ENCODE results near the gene PIGW. TPM values are rescaled to one million over a fixed set of nuclear protein-coding genes. Genes with fewer than 3 reads are reported as not detected.

Gene PIGW
- total and polyA plus RNA-seq, 5 donors: 3.5 to 8.4 (median 4.3) TPM

GRCh38 chr17:36529121-36529520 lies 5.7 kb upstream of the PIGW start:
- H3K27me3 ChIP-seq (ENCODE audit: control insufficient read depth, insufficient read depth): no peaks in the 10 kb centered on the region
- no peak overlapping the region for H3K27ac ChIP-seq (ENCODE audit: low read length)
- DNase-seq (no peak), ATAC-seq (no peak)
- H3K9me3 ChIP-seq (ENCODE audit: control insufficient read depth, low read length): no peaks in the 10 kb centered on the region
- H3K4me1 ChIP-seq (ENCODE audit: control insufficient read depth, insufficient read depth, low read length): no peaks in the 10 kb centered on the region
- H3K4me3 ChIP-seq (ENCODE audit: low read length): no peak overlapping the region
- intact Hi-C loops (cut with DNase I): no loop called here

- Histone ChIP-seq H3K9me3 (ENCODE audit: control insufficient read depth, low read length) (no peaks in the 10 kb centered on the region), H3K27me3 (ENCODE audit: control insufficient read depth, insufficient read depth) (no peaks in the 10 kb centered on the region), H3K4me3 (ENCODE audit: low read length) (no peak overlapping the region), H3K4me1 (ENCODE audit: control insufficient read depth, insufficient read depth, low read length) (no peaks in the 10 kb centered on the region), H3K27ac (ENCODE audit: low read length) (no peak overlapping the region)
- DNase-seq (no peak), ATAC-seq (no peak)
- 99% methylated on average over 2 of the region's 2 CpGs for WGBS
- intact Hi-C loops (cut with DNase I): no loop called here
These were observed 2.3 kb upstream of the PIGW start for GRCh38 chr17:36532435-36532975.

DNA sequence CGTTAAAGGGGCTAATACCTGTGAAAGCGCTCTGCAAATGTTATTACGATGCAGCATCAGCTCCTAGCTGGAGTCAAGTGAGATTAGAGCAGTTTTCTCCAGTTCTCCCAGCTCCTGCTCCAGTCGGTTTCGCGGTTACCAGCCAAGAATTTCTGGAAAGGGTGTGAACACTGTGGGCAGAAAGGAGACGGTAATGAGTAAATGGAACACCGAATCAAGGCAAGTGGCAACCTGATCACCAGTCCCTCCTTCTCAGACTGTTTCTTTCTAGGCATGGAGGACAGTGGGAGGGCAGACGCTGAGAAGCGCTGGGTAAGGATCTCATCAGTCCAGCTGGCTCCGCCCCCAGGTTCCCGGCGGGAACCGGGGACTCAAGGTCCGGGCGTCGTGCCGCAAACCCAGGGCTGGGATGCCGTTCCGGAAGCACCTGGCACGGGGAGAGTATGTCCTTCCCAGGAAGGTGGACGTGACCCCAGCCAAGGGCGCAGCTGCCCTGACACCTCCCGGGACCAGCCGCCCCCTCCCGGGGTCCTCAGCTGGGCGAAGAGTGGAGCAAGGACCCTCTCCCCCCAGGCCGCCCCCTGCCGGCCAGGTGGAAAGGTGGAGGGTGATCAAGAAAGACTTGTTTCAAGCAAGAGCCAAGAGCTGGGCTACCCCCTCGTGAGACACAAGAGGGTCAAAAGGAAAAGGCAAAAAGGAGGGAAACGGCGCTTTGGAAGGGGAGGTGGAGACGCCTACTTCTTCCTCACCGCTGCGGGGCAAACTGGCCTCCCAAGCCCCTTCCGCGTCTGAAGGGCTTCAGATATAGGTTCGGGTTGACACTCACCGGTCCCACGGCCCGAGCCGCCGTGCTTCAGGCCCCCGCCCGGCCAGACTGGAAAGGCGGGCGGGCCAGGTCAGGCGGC lies 600 bp upstream of the PIGW start:
- ATAC-seq: peak; percentile 62 to 63
- H3K4me1 ChIP-seq (ENCODE audit: control insufficient read depth, insufficient read depth, low read length): no peaks in the 10 kb centered on the region
- peak overlapping the region; percentile 88 for H3K27ac ChIP-seq (ENCODE audit: low read length)
- H3K9me3 ChIP-seq (ENCODE audit: control insufficient read depth, low read length): no peaks in the 10 kb centered on the region
- intact Hi-C loops (cut with DNase I): no loop called here
- 6% methylated on average over 48 of the region's 48 CpGs for WGBS
- peak overlapping the region; percentile 63 for H3K4me3 ChIP-seq (ENCODE audit: low read length)
- H3K27me3 ChIP-seq (ENCODE audit: control insufficient read depth, insufficient read depth): no peaks in the 10 kb centered on the region
- DNase-seq: peak; percentile 75 to 89 (median 86)

DNA sequence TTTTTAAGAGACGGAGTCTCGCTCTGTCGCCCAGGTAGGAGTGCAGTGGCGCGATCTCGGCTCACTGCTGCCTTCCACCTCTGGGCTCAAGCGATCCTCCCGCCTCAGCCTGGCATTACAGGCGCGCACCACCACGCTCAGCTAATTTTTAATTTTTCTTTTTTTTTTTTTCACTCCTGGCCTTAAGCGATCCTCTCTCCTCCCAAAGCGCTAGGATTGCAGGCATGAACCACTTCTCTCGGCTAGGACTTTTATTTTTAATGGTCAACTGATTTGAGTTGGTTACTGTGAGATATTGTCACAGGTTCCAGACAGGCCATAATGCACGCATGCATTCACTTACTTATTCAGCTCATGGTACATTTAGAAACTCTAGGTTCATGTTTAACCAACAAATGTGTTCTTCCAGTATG lies 888 bp downstream of the PIGW start:
- 11% methylated on average over 15 of the region's 15 CpGs for WGBS

GRCh38 chr17:36540696-36541095 lies 5.9 kb downstream of the PIGW start:
- ATAC-seq (no peak), DNase-seq (no peak)
- intact Hi-C loops (cut with DNase I): no loop called here
- no peak overlapping the region for H3K4me3 ChIP-seq (ENCODE audit: low read length)
- no peak overlapping the region for H3K27ac ChIP-seq (ENCODE audit: low read length)
- no peaks in the 10 kb centered on the region for H3K9me3 ChIP-seq (ENCODE audit: control insufficient read depth, low read length)
- H3K4me1 ChIP-seq (ENCODE audit: control insufficient read depth, insufficient read depth, low read length): no peaks in the 10 kb centered on the region
- no peaks in the 10 kb centered on the region for H3K27me3 ChIP-seq (ENCODE audit: control insufficient read depth, insufficient read depth)
- 97% methylated on average over 3 of the region's 3 CpGs for WGBS

More for the DNA sequence above, 888 bp downstream of the PIGW start:
- Histone ChIP-seq H3K4me3 (ENCODE audit: low read length) (peak overlapping the region; percentile 63), H3K9me3 (ENCODE audit: control insufficient read depth, low read length) (no peaks in the 10 kb centered on the region), H3K27ac (ENCODE audit: low read length) (peak overlapping the region; percentile 88), H3K4me1 (ENCODE audit: control insufficient read depth, insufficient read depth, low read length) (no peaks in the 10 kb centered on the region), H3K27me3 (ENCODE audit: control insufficient read depth, insufficient read depth) (no peaks in the 10 kb centered on the region)
- intact Hi-C loops (cut with DNase I): no loop called here
- no peak for DNase-seq
- ATAC-seq: no peak

- intact Hi-C loops (cut with DNase I): no loop called here
- H3K4me3 ChIP-seq (ENCODE audit: low read length): no peak overlapping the region
- no peaks in the 10 kb centered on the region for H3K4me1 ChIP-seq (ENCODE audit: control insufficient read depth, insufficient read depth, low read length)
- WGBS: 96% methylated on average over 15 of the region's 15 CpGs
- no peak overlapping the region for H3K27ac ChIP-seq (ENCODE audit: low read length)
- H3K9me3 ChIP-seq (ENCODE audit: control insufficient read depth, low read length): no peaks in the 10 kb centered on the region
- DNase-seq: no peak
- no peak for ATAC-seq
- no peaks in the 10 kb centered on the region for H3K27me3 ChIP-seq (ENCODE audit: control insufficient read depth, insufficient read depth)
These were observed 8.0 kb downstream of the PIGW start for GRCh38 chr17:36542755-36543154.

DNA sequence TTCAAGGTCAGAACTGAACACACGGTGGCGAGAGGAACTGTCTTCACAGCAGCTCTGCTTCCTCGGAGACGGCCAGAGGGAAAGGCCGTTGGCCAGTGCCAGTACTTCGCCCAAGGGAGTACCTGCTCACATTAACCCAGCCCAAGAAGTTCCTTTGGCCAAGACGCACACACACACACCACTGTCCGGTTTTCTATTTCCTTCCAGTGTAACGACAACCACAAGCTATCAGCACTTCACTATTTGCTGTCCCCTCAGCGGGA lies 9.2 kb downstream of the PIGW start:
- Histone ChIP-seq H3K27me3 (ENCODE audit: control insufficient read depth, insufficient read depth) (no peaks in the 10 kb centered on the region), H3K27ac (ENCODE audit: low read length) (peak overlapping the region; percentile 84), H3K9me3 (ENCODE audit: control insufficient read depth, low read length) (no peaks in the 10 kb centered on the region), H3K4me3 (ENCODE audit: low read length) (peak overlapping the region; percentile 78), H3K4me1 (ENCODE audit: control insufficient read depth, insufficient read depth, low read length) (no peaks in the 10 kb centered on the region)
- DNase-seq (peak in 2 of 3 donors; percentile 26 to 65), ATAC-seq (peak; percentile 0 to 15)
- under 1% methylated on average over 10 of the region's 10 CpGs for WGBS
- intact Hi-C loops (cut with DNase I): no loop called here

DNA sequence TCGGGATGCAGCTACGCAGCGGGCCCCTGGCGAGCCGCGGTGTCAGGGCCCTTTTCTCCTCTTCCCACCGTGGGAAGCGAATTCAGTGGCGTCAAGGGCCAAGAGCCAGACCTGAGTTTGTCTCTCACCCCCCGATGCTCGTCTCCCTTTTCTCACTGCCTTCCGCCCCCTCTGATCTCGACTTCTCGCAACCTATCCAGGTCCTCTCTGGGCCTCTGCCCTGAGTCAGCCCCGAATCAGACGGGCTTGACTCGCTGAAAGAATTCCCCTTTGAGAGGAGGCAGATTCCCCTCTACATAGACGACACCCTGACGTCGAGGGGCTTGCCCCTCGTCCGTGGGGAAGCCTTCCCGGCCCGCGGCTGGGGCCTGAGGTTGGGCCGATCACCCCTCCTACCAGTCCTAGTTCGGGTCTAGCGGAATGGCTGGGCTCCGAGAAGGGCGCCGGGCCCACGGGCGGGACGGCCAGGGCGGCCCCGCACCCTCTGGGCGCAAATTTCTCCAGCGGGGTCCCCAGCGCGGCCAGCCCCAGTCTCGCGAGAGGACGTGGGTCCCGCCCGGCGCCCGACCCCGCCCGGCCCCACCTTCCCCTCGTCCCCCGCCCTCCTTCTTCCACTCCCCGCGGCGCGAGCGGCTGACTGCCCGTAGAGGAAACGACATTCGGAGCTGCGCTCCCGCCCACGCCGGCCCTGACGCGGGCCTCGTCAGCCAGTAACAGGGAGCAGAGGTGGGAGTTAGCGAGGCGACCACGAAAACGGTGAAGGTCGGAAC lies 9.7 kb downstream of the PIGW start, which contains the start of gene GGNBP2:
Gene GGNBP2, plus strand, starts transcription at position 613 of the 770 bp plus-strand sequence. CDS start 806 bp downstream, outside the sequence.
- Histone ChIP-seq H3K4me3 (ENCODE audit: low read length) (peak within 1 kb of the TSS; percentile 78), H3K27ac (ENCODE audit: low read length) (peak within 1 kb of the TSS; percentile 97), H3K27me3 (ENCODE audit: control insufficient read depth, insufficient read depth) (no peaks in the 10 kb centered on the region), H3K9me3 (ENCODE audit: control insufficient read depth, low read length) (no peaks in the 10 kb centered on the region), H3K4me1 (ENCODE audit: control insufficient read depth, insufficient read depth, low read length) (no peaks in the 10 kb centered on the region)
- WGBS: under 1% methylated on average over 71 of the region's 71 CpGs
- peak; percentile 93 for ATAC-seq
- DNase-seq: peak; percentile 96 to 98 (median 97)
- intact Hi-C loops (cut with DNase I): no loop called here

GRCh38 chr17:36545077-36545464 lies 10.3 kb downstream of the PIGW start:
- intact Hi-C loops (cut with DNase I): no loop called here
- Histone ChIP-seq H3K4me3 (ENCODE audit: low read length) (peak overlapping the region; percentile 78), H3K27me3 (ENCODE audit: control insufficient read depth, insufficient read depth) (no peaks in the 10 kb centered on the region), H3K27ac (ENCODE audit: low read length) (peak overlapping the region; percentile 97), H3K4me1 (ENCODE audit: control insufficient read depth, insufficient read depth, low read length) (no peaks in the 10 kb centered on the region), H3K9me3 (ENCODE audit: control insufficient read depth, low read length) (no peaks in the 10 kb centered on the region)
- under 1% methylated on average over 32 of the region's 38 CpGs for WGBS
- no peak for DNase-seq
- peak; percentile 61 to 73 for ATAC-seq

DNA sequence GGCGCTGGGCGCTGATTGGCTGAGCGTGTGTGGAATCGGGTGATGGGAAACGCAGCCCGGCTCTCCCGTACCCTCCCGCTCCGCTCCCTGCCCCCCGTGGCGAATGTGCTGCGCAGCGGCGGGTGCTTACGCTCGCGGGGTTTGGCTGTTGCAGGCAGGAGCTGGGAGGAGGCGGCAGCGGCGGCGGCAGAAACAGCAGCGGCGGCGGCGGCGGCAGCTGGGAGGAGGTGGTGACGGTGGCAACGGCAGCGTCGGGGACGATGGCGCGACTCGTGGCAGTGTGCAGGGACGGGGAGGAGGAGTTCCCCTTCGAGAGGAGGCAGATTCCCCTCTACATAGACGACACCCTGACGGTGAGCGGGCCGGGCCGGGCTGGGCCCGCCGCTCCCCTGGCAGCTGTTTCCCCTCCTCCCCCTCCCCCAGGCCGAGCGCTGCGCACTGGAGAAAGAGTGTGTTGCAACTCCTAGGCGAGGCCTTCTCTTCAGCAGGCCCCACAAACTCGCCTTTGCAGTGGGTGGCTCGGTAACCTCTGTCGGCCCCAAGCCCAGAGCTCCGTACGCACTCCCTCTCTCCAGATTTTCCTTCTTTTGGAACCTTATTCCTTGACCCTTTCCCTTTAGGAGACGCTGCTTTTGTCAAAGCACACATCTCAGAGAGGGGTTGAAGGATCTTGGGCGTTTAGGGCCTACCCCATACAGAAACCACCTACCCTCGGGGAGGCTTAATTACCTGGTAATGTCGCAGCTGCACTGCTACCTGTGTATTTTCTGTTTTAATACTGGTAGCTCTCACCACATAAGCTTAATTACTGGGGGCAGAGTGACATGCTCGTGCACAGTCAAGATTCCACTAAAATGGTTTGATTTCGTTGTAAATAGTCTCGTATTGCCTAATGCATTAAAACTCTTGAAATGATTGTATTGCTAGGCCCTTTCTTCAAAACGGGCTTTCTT lies 11.0 kb downstream of the PIGW start:
- H3K4me3 ChIP-seq (ENCODE audit: low read length): peak overlapping the region; percentile 78
- H3K27ac ChIP-seq (ENCODE audit: low read length): peak overlapping the region; percentile 66
- intact Hi-C loops (cut with DNase I): no loop called here
- H3K27me3 ChIP-seq (ENCODE audit: control insufficient read depth, insufficient read depth): no peaks in the 10 kb centered on the region
- peak; percentile 97 to 99 (median 98) for DNase-seq
- peak; percentile 93 to 95 for ATAC-seq
- no peaks in the 10 kb centered on the region for H3K4me1 ChIP-seq (ENCODE audit: control insufficient read depth, insufficient read depth, low read length)
- no peaks in the 10 kb centered on the region for H3K9me3 ChIP-seq (ENCODE audit: control insufficient read depth, low read length)
- WGBS: under 1% methylated on average over 60 of the region's 60 CpGs

Measured in right cardiac atrium (tissue), 5 donors.